Globus pallidus (tissue), 1 donor: ENCODE data around the gene PON2.
"Not testable (repeated sequence)": the region's sequence is repeated elsewhere in the genome, so short reads cannot be mapped to it uniquely, and the experiment has no call there.

ENCODE experiments used
- DNase-seq: peaks from one replicate; pipeline ENCODE4 v3.0.0-alpha.2; 2015; ENCODE audit warnings: low spot score

PON2 gene

GRCh38 chr7:95405208-95405607 is 29.6 kb downstream of the PON2 start:
- no peak for DNase-seq

GRCh38 chr7:95404316-95404865 is 30.4 kb downstream of the PON2 start:
- DNase-seq, result no peak

DNA sequence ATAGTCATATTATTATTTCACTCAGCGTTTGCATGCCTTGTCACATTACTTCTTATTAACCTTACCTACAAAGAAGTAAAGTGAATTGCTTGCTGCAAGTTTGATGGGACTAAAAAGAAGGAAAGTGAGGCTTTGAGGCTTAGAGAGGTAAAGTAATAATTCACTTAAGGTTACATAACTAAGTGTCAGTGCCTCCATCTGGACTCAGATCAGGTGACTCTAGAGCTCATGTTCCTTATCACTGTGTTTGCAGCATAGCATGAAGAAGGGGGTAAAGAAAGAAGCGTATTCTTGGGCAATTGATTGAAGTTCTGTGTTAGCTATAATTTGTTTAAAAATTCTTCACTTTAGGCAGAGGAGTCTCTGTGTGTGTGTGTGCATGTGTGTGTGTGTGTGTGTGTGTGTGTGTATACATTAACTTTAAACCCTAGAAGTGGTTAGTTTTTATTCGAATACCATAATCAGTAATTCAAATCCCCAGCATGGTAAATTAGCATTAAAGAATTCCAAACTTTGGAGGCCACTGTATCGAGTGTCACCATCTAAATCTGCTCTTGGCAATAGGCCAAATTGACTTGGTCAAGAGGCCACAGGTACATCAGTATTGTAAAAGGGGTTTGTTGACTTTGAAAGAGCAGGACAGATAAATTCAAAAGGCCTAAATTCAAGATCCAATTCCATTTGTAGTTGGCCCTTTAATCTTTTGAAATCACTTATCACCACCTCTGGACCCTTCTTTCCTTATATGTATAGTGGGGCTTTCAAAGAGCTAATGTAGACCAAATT is 36.5 kb downstream of the PON2 start:
- DNase-seq, result no peak

- DNase-seq, result no peak
Observed at GRCh38 chr7:95397381-95397780, 37.4 kb downstream of the PON2 start.

GRCh38 chr7:95396136-95397032 is 38.4 kb downstream of the PON2 start, which contains the start of gene PON3:
PON3 (minus strand) TSS chr7:95396375; CDS start chr7:95396350, 25 bp downstream.
- DNase-seq, result no peak

GRCh38 chr7:95395755-95396135 is 39.1 kb downstream of the PON2 start:
- DNase-seq, result no peak

DNA sequence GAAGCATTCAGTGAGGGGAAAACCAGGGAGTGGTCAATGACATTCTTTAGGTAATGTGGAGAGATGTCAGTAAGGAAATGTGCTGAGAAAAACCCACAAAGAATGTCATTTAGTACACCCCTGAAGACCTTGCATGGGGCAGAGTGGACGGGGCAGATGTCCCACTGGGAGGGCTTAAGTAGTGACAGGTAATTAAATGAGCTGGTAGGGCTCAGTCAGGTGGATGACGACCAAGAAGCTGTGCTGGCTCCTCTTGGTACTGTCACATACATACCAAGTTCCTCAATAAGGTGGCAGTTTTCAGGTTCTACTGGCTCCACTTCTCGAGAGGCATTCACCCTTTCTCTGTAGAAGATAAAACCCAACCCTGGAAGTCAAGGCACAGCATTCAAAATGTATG is 40.5 kb downstream of the PON2 start:
- no peak for DNase-seq

DNA sequence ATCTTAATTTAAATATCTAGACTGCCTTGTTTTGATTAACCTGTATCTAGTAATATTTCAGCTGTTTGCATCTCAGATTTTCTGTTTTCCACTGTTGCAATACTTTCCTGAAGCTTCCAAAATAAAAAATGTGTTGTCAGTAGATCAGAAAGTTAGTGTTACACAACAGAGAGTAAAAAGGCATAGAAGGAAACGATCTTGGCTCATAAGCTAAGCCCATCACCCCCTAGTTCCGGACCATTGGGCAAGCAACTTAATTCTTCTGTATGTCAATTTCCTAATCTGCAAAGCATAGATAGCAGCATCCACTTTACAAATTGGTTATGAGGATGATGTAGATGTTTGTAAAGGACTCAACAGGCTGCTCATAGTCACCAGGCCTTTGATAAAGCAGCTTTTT is 43.1 kb downstream of the PON2 start:
- no peak for DNase-seq

- peak; percentile 38 for DNase-seq
Observed at GRCh38 chr7:95389516-95389915, 45.3 kb downstream of the PON2 start.

GRCh38 chr7:95379457-95379856 is 55.4 kb downstream of the PON2 start:
- DNase-seq, result not testable (repeated sequence)

GRCh38 chr7:95376632-95377400 is 58.0 kb downstream of the PON2 start:
- DNase-seq, result no peak

DNA sequence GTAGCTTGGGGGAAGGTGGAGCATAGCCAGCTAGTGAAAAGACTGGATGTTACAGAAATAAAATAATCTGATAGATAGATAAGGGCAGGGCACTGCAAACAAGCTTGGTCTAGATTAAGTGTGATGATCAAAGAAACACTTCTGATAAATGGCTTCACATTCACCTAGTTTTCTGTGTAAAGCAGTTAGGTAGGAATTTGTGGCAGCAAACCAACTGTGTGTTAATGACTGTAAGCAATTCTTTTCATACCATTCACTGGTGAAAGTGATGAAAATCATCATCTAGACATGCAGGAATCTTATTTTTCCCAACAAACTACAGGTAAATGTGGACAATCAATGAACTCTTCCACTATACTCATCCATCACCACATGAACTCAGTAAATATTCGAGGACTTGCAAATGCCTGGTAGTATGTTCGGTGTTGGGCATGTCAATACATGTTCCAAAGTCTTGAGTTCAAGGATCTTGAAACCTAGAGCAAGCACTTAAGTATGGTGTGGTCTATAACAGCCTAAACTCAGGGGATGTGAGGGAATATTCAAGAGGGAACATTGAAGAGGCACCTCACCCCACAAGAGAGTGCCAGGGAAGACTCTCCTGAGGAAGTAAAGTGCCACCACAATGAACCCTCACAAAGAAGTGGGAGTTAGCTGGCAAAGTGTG is 59.1 kb downstream of the PON2 start:
- DNase-seq, result no peak

DNA sequence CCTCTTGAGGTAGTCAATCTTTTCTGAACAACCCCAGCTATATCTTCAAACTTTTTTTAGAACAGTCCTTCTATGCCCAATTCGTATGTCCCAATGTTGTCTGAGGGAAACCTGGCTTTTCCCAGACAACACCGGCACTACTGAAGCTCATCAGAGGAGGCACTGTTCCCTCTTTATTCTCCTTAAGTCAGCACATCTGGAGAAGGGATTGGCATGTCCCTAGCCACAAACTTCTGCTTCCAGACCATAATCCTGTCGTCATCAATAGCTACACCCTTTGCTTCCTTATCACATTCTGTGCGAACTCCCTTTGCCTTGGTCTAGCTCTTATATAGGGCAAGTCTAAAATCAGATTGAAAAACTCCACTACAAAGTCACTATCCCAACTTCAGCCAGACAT is 61.5 kb downstream of the PON2 start:
- no peak for DNase-seq

- DNase-seq, result no peak
Observed at GRCh38 chr7:95368235-95368634, 66.6 kb downstream of the PON2 start.

DNA sequence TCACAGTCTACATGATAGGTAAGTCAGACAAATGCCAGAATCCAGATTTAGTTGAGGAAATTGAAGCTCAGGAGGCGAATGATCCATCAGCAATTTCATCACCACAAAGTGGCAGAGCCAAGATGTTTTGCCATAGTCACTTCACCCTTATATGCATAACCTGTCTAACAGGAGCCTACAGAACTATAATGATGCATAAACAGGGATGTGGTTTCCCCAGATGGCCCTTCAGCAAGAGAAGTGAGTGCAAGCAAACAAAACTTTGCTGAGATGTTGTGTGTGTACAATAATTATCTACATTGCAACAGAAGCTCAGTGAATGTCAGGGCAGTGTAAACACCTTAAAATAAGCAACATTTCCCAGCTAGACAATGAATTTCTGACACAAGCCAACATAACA is 67.2 kb downstream of the PON2 start:
- no peak for DNase-seq

DNA sequence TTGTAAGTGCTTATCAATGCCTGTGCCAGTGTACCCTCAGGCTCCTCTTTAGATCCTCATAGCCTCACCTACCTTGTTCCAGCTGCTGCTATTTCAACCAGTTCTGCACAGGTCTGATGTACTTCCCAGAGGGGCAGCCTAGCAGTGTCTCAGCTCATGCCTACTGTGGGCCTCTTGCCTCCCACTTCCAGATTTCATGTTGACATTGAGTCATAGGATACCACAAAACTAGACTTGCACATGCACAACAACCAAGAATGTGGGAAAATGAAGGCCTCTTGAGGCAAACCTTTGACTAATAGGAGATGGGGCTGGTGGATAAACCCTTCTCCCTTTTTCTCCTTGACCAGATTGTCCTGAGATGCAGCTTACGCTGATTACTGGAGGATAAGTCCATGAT is 69.7 kb downstream of the PON2 start:
- DNase-seq, result no peak

- no peak for DNase-seq
Observed at GRCh38 chr7:95357623-95358022, 77.2 kb downstream of the PON2 start.
